Measurements from ENCODE around the gene ZNF273.

Gene ZNF273

DNA sequence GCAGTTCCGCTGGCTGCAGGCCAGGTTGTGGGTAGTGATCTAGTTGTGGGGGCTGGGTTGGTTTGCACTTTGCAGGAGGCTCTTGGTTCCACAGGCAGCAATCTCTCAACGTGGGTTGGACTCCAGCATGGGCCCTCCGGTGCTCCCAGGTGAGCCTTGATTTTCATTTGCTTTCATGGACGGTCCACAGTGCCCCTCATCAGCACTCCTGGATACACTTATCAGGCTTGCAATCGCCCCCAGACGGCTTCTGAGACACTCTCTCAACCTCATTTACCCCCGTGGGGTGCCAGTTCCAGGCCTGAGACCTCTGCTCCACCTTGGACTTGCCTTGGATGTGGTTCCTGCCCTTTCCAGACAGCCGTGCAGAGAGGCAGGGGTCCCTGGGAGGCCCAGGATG is 31.3 kb upstream of the ZNF273 start:
- peaks cover 15% of the 10 kb centered on the region for H3K27me3 ChIP-seq (ENCODE audit: control insufficient read depth, insufficient read depth, low read length)
- no peak overlapping the region for H3K4me3 ChIP-seq (ENCODE audit: low read depth, low read length)
- H3K4me1 ChIP-seq (ENCODE audit: control insufficient read depth, insufficient read depth, low read length) = no peaks in the 10 kb centered on the region
- no peak overlapping the region for H3K9ac ChIP-seq (ENCODE audit: low read depth, low read length)
- no peaks in the 10 kb centered on the region for H3K9me3 ChIP-seq (ENCODE audit: control insufficient read depth, insufficient read depth, low read length)
- no peaks in the 10 kb centered on the region for H3K36me3 ChIP-seq (ENCODE audit: control insufficient read depth, insufficient read depth, low read length)

DNA sequence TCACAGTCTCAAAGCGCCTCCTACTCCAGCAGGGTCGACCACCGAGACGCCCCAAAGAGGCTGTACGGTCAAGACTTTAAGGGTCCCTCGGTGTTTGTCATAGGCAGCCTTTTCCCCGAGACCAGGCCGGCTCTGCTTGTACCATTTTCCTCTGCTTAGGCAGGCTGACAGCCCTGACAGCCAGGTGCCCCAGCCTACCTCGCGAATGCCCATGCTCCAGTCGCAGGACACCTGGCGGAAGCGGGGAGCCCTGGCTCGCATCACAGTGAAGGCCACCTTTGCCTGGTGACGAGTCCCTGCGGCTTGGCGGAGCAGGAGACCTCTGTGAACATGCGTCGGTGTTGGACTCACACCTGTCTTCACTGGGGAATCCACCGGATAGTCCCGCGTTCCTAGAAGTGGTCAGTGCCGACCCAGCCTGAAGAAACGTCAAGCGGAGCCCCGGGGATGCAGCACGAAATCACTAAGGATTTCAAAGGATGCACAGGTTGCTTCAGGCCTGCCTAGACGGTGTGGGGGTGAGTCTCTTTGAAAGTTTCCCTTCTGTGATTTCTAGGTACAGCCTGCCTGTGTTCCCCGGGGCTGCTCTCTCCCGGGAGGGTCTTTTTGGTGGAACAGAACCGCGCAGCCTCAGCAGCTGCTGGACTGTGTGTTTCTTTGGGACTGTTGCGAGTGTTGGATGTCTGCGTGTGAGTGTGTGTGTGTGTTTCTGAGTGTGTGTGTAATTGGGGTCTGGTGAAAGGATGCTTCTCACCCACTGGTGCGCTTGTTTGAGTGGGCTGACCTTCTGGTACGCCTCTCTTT is 30.5 kb upstream of the ZNF273 start:
- no peaks in the 10 kb centered on the region for H3K4me1 ChIP-seq (ENCODE audit: control insufficient read depth, insufficient read depth, low read length)
- H3K36me3 ChIP-seq (ENCODE audit: control insufficient read depth, insufficient read depth, low read length) = no peaks in the 10 kb centered on the region
- H3K9me3 ChIP-seq (ENCODE audit: control insufficient read depth, insufficient read depth, low read length) = no peaks in the 10 kb centered on the region
- no peak overlapping the region for H3K9ac ChIP-seq (ENCODE audit: low read depth, low read length)
- H3K4me3 ChIP-seq (ENCODE audit: low read depth, low read length) = no peak overlapping the region
- peaks cover 22% of the 10 kb centered on the region for H3K27me3 ChIP-seq (ENCODE audit: control insufficient read depth, insufficient read depth, low read length)

DNA sequence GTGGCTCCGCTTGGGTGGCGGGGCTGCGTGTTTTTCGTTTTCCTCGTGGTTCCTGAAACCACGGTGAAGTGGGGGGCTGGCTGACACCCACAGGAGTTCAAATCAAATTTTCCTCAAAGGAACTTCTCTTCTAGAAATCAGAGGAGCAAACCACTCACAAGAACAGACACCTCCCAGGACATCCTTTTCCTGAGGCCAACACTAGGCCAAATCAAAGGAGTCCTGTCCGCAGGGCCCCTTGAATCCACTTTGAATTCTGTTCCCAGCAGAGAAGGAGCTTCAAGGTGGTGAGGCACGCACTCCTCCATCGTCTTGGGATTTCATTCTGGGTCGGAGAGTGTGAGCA is 29.9 kb upstream of the ZNF273 start:
- Histone ChIP-seq H3K4me1 (ENCODE audit: control insufficient read depth, insufficient read depth, low read length) (no peaks in the 10 kb centered on the region), H3K27me3 (ENCODE audit: control insufficient read depth, insufficient read depth, low read length) (peaks cover 28% of the 10 kb centered on the region), H3K36me3 (ENCODE audit: control insufficient read depth, insufficient read depth, low read length) (no peaks in the 10 kb centered on the region), H3K4me3 (ENCODE audit: low read depth, low read length) (no peak overlapping the region), H3K9ac (ENCODE audit: low read depth, low read length) (no peak overlapping the region), H3K9me3 (ENCODE audit: control insufficient read depth, insufficient read depth, low read length) (no peaks in the 10 kb centered on the region)

DNA sequence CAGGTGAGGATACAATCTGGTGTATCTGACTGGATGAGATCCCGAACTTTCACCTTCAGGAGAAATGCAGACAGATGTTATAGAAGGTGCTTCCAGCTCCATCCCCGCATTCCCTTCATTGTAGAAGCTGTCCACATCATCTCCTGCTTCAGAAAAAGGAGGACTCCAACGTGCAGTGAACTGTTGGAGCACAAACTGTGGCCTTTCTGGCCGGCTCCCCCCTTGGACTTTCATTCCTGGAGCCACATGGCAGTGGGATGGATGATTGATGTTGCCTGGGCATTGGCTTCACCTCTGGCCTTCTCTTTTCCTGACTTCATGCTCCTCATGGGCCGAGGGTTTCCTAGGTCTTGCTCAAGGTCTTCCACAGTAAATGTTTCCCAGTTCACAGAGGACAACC is 29.6 kb upstream of the ZNF273 start:
- Histone ChIP-seq H3K4me1 (ENCODE audit: control insufficient read depth, insufficient read depth, low read length) (no peaks in the 10 kb centered on the region), H3K36me3 (ENCODE audit: control insufficient read depth, insufficient read depth, low read length) (no peaks in the 10 kb centered on the region), H3K27me3 (ENCODE audit: control insufficient read depth, insufficient read depth, low read length) (peaks cover 32% of the 10 kb centered on the region), H3K9ac (ENCODE audit: low read depth, low read length) (no peak overlapping the region), H3K4me3 (ENCODE audit: low read depth, low read length) (no peak overlapping the region), H3K9me3 (ENCODE audit: control insufficient read depth, insufficient read depth, low read length) (no peaks in the 10 kb centered on the region)

DNA sequence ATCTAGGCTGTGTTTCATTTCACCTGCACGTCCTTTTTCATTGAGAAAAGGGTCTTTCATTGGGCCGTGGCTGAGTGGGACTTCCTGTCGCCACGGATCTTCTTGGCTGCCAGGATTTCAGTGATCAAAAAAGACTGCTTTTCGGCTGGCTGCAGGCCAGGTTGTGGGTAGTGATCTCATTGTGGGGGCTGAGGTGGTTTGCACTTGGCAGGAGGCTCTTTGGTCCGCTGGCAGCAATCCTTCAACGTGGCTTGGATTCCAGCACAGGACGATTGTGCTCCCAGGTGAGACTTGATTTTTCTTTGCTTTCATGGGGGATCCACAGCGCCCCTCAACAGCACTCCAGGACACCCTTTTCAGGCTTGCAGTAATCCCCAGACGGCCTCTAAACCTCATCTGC is 29.0 kb upstream of the ZNF273 start:
- no peaks in the 10 kb centered on the region for H3K4me1 ChIP-seq (ENCODE audit: control insufficient read depth, insufficient read depth, low read length)
- H3K27me3 ChIP-seq (ENCODE audit: control insufficient read depth, insufficient read depth, low read length) = peaks cover 38% of the 10 kb centered on the region
- no peaks in the 10 kb centered on the region for H3K9me3 ChIP-seq (ENCODE audit: control insufficient read depth, insufficient read depth, low read length)
- no peak overlapping the region for H3K9ac ChIP-seq (ENCODE audit: low read depth, low read length)
- H3K36me3 ChIP-seq (ENCODE audit: control insufficient read depth, insufficient read depth, low read length) = no peaks in the 10 kb centered on the region
- H3K4me3 ChIP-seq (ENCODE audit: low read depth, low read length) = no peak overlapping the region

DNA sequence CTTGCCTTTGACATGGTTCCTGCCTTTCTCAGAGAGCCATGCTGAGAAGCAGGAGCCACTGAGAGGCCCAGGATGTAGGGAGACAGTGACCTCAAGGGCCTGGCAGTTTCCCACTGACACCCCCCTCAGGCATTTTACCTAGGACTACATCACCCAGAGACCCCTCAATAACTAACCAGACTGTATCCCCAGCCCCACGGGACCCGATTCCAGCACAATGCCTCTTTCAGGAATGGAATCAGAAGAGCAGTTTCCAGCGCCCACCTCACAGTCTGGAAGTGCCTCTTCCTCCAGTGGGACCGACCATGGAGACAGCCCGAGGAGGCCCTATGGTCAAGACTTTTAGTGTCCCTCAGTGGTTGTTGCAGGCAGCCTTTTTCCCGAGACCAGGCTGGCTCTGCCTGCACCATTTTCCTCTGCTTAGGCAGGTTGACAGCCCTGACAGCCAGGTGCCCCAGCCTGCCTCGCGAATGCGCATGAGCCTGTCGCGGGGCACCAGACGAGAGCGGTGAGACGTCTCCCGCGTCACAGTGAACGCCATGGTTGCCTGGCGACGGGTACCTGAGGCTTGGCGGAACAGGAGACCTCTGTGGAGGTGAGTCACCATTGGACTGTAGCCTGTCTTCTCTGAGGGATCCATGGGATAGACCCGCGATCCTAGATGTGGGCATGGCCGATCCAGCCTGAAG is 28.4 kb upstream of the ZNF273 start:
- H3K9me3 ChIP-seq (ENCODE audit: control insufficient read depth, insufficient read depth, low read length) = no peaks in the 10 kb centered on the region

DNA sequence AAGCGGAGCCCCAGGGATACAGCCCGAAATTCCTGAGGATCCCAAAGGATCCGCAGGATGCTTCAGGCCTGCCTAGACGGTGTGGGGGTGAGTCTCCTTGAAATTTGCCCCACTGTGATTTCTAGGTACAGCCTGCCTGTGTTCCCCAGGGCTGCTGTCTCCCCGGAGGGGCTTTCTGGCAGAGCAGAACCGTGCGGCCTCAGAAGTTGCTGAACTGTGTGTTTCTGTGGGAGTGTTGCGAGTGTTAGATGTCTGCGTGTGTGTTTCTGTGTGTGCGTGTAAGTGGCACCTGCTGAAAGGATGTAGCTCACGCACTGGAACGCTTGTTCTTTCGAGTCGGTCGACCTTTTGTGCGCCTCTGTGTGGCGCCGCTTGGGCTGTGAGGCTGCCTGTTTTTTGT is 27.8 kb upstream of the ZNF273 start:
- Histone ChIP-seq H3K9ac (ENCODE audit: low read depth, low read length) (no peak overlapping the region), H3K4me1 (ENCODE audit: control insufficient read depth, insufficient read depth, low read length) (no peaks in the 10 kb centered on the region), H3K36me3 (ENCODE audit: control insufficient read depth, insufficient read depth, low read length) (no peaks in the 10 kb centered on the region), H3K4me3 (ENCODE audit: low read depth, low read length) (no peak overlapping the region), H3K9me3 (ENCODE audit: control insufficient read depth, insufficient read depth, low read length) (no peaks in the 10 kb centered on the region), H3K27me3 (ENCODE audit: control insufficient read depth, insufficient read depth, low read length) (peaks cover 40% of the 10 kb centered on the region)

More for the DNA sequence above, 28.4 kb upstream of the ZNF273 start:
- H3K4me1 ChIP-seq (ENCODE audit: control insufficient read depth, insufficient read depth, low read length) = no peaks in the 10 kb centered on the region
- H3K36me3 ChIP-seq (ENCODE audit: control insufficient read depth, insufficient read depth, low read length) = no peaks in the 10 kb centered on the region
- H3K9ac ChIP-seq (ENCODE audit: low read depth, low read length) = no peak overlapping the region
- no peak overlapping the region for H3K4me3 ChIP-seq (ENCODE audit: low read depth, low read length)
- H3K27me3 ChIP-seq (ENCODE audit: control insufficient read depth, insufficient read depth, low read length) = peaks cover 39% of the 10 kb centered on the region

DNA sequence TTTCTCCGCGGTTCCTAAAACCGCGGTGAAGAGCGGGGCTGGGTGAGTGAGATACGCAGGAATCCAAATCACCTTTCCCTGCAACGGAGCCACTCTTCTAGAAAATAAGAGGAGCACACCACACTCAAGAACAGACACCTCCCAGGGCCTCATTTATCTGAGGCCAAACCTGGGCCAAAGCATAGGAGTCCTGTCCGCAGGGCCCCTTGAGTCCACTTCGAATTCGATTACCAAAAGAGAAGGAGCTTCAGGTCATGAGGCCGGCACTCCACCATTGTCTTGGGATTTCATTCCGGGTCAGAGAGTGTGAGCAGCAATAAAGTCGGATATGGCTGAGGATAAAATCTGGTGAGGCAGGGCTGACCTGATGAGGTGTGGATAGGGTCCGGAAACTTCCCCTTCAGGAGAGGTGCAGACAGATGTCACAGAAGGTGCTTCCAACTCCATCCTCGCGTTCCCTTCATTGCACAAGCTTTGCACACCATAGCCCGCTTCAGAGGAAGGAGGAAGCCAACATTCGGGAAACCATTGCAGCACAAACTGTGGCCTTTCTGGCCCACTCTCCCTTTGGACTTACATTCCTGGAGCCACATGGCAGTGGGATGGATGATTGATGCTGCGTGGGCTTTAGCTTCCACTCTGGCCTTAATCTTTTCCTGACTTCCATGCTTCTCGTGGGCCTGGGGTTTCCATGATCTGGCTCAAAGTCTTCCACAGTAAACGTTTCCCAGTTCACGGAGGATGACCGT is 27.2 kb upstream of the ZNF273 start:
- H3K4me1 ChIP-seq (ENCODE audit: control insufficient read depth, insufficient read depth, low read length) = no peaks in the 10 kb centered on the region
- H3K27me3 ChIP-seq (ENCODE audit: control insufficient read depth, insufficient read depth, low read length) = peaks cover 45% of the 10 kb centered on the region
- H3K36me3 ChIP-seq (ENCODE audit: control insufficient read depth, insufficient read depth, low read length) = no peaks in the 10 kb centered on the region
- H3K4me3 ChIP-seq (ENCODE audit: low read depth, low read length) = no peak overlapping the region
- H3K9me3 ChIP-seq (ENCODE audit: control insufficient read depth, insufficient read depth, low read length) = no peaks in the 10 kb centered on the region
- H3K9ac ChIP-seq (ENCODE audit: low read depth, low read length) = no peak overlapping the region

DNA sequence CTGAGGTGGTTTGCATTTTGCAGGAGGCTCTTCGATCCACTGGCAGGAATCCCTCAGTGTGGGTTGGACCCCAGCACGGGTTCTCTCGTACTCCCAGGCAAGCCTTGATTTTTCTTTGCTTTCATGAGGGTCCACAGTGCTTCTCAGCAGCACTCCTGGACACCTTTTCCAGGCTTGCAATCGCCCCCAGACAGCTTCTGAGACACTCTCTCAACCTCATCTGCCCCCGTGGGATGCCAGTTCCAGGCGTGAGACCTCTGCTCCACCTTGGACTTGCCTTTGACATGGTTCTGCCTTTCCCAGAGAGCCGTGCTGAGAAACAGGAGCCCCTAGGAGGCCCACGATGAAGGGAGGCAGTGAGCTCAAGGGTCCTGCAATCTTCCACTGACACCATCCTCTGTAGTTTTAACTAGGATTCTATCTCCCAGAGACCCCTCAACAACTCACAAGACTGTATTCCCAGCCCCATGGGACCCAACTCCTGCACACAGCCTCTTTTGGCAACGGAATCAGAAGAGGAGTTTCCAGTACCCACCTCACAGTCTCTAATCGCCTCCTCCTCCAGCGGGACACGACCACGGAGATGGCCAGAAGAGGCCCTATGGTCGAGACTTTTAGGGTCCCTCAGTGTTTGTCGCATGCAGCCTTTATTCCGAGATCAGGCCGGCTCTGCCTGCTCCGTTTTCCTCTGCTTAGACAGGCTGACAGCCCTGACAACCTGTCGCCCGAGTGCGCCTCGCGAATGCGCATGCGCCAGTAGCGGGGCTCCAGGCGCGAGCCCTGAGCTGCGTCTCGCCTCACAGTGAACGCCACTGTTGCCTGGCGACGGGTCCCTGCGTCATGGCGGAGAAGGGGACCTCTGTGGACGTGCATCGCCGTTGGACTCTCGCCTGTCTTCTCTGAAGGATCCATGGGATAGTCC is 26.0 kb upstream of the ZNF273 start:
- Histone ChIP-seq H3K9ac (ENCODE audit: low read depth, low read length) (no peak overlapping the region), H3K27me3 (ENCODE audit: control insufficient read depth, insufficient read depth, low read length) (peaks cover 57% of the 10 kb centered on the region), H3K36me3 (ENCODE audit: control insufficient read depth, insufficient read depth, low read length) (no peaks in the 10 kb centered on the region), H3K9me3 (ENCODE audit: control insufficient read depth, insufficient read depth, low read length) (no peaks in the 10 kb centered on the region), H3K4me1 (ENCODE audit: control insufficient read depth, insufficient read depth, low read length) (peaks cover 4% of the 10 kb centered on the region), H3K4me3 (ENCODE audit: low read depth, low read length) (peak overlapping the region; percentile 71)

DNA sequence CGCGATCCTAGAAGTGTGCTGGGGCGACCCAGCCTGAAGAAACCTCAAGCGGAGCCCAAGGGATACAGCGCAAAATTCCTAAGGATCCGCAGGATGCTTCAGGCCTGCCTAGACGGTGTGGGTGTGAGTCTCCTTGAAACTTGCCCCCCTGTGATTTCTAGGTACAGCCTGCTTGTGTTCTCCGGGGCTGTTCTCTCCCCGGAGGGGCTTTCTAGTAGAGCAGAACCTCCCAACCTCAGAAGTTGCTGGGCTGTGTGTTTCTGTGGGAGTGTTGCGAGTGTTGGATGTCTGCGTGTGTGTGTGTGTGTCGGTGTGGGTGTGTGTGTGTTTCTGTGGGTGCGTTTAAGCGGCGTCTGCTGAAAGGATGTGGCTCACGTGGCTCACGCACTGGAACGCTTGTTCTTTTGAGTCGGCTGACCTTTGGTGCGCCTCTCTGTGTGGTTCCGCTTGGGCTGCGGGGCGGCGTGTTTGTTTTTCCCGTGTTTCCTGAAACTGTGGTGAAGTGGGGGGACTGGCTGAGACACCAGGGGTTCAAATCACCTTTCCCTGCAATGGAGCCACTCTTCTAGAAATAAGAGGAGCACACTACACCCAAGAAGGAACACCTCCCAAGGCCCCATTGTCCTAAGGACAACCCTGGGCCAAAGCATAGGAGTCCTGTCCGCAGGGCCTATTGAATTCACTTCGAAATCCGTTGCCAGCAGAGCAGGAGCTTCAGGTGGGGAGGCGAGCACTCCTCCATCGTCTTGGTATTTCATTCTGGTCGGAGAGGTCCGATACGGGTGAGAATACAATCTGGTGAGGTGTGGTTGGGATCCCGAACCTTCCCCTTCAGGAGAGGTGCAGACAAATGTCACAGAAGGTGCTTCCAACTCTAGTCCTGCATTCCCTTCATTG is 25.1 kb upstream of the ZNF273 start:
- peak overlapping the region; percentile 71 for H3K4me3 ChIP-seq (ENCODE audit: low read depth, low read length)
- no peak overlapping the region for H3K9ac ChIP-seq (ENCODE audit: low read depth, low read length)
- H3K27me3 ChIP-seq (ENCODE audit: control insufficient read depth, insufficient read depth, low read length) = peaks cover 65% of the 10 kb centered on the region
- no peaks in the 10 kb centered on the region for H3K36me3 ChIP-seq (ENCODE audit: control insufficient read depth, insufficient read depth, low read length)
- H3K9me3 ChIP-seq (ENCODE audit: control insufficient read depth, insufficient read depth, low read length) = no peaks in the 10 kb centered on the region
- peaks cover 4% of the 10 kb centered on the region for H3K4me1 ChIP-seq (ENCODE audit: control insufficient read depth, insufficient read depth, low read length)

Measured in iPS-15b (cell line).